HEK293 (cell line): Measurements from ENCODE around the gene TBCA.
"Not testable (repeated sequence)": the region's sequence is repeated elsewhere in the genome, so short reads cannot be mapped to it uniquely, and the experiment has no call there.

ENCODE experiments used
- CTCF ChIA-PET: fragments of 350-600 bp; formaldehyde crosslinking; extraction: SDS; loops from one replicate; lab custom pipeline; 2021; ENCODE audit warnings: antibody characterized with exemption; lab: Yijun Ruan, JAX
- POLR2A ChIA-PET: fragments of 300-600 bp; formaldehyde crosslinking; extraction: SDS; loops from one replicate; lab custom pipeline; 2020; ENCODE audit warnings: antibody characterized with exemption, inconsistent platforms; lab: Yijun Ruan, JAX
- H3K27ac ChIP-seq: fragments of 200-500 bp; sonication (Bioruptor generic); 2 replicates; pipeline ENCODE4 v1.5.1; 2014; ENCODE audit warnings: low read depth, low read length, control low read depth, inconsistent platforms; ENCODE audit errors: extremely low read depth
- H3K36me3 ChIP-seq, 2 experiments: fragments of 200-500 bp in 1 of 2; sonication (Bioruptor generic) in 1 of 2; 1 replicate in 1 of 2; 2 replicates in 1 of 2; pipeline ENCODE4 v1.5.1; 2014 to 2017; ENCODE audit warnings: inconsistent platforms in 2 of 2, low read length in 2 of 2; ENCODE audit not compliant: control insufficient read depth in 2 of 2, insufficient read depth in 1 of 2
- H3K4me1 ChIP-seq: fragments of 200-500 bp; sonication (Bioruptor generic); 2 replicates; pipeline ENCODE4 v1.5.1; 2014; ENCODE audit warnings: mild to moderate bottlenecking, low read length, inconsistent platforms; ENCODE audit not compliant: control insufficient read depth, insufficient read depth
- H3K4me3 ChIP-seq: 2 replicates; pipeline ENCODE4 v1.5.1; 2011; ENCODE audit warnings: low read depth, mild to moderate bottlenecking, control low read depth, low read length, moderate library complexity
- H3K9me3 ChIP-seq: fragments of 200-500 bp; sonication (Bioruptor generic); 2 replicates; pipeline ENCODE4 v1.5.1; 2014; ENCODE audit warnings: low read depth, low read length, inconsistent platforms; ENCODE audit not compliant: control insufficient read depth, insufficient read depth
- EGR2 ChIP-seq: fragments of 450-650 bp; formaldehyde crosslinking; IDR thresholded peaks from 2 replicates; pipeline ENCODE4 v1.5.1; 2016; ENCODE audit warnings: low read depth, missing biosample characterization, missing genetic modification characterization
- FEZF1 ChIP-seq: fragments of 450-650 bp; formaldehyde crosslinking; IDR thresholded peaks from 2 replicates; pipeline ENCODE4 v1.5.1; 2016; ENCODE audit warnings: missing biosample characterization, missing genetic modification characterization
- KLF10 ChIP-seq: fragments of 450-650 bp; IDR thresholded peaks from 2 replicates; pipeline ENCODE4 v1.5.1; 2018; ENCODE audit warnings: missing biosample characterization, mild to moderate bottlenecking, missing genetic modification characterization
- ZBTB17 ChIP-seq: fragments of 450-650 bp; formaldehyde crosslinking; IDR thresholded peaks from 2 replicates; pipeline ENCODE4 v1.5.1; 2016; ENCODE audit warnings: missing biosample characterization, missing genetic modification characterization
- ZFHX2 ChIP-seq: fragments of 450-650 bp; formaldehyde crosslinking; conservative IDR thresholded peaks from 2 replicates; pipeline ENCODE4 v1.5.1; 2016; ENCODE audit warnings: missing biosample characterization, missing genetic modification characterization
- ZNF148 ChIP-seq: fragments of 450-650 bp; formaldehyde crosslinking; IDR thresholded peaks from 2 replicates; pipeline ENCODE4 v1.5.0; 2017; ENCODE audit warnings: missing biosample characterization, missing genetic modification characterization, borderline replicate concordance
- ZNF24 ChIP-seq: fragments of 450-650 bp; formaldehyde crosslinking; IDR thresholded peaks from 2 replicates; pipeline ENCODE4 v1.5.1; 2016; ENCODE audit warnings: missing biosample characterization, missing genetic modification characterization
- ZNF426 ChIP-seq: fragments of 450-650 bp; formaldehyde crosslinking; IDR thresholded peaks from 2 replicates; pipeline ENCODE4 v1.5.1; 2017; ENCODE audit warnings: missing biosample characterization, missing genetic modification characterization, mild to moderate bottlenecking, inconsistent platforms, moderate library complexity
- ZNF830 ChIP-seq: fragments of 450-650 bp; IDR thresholded peaks from 2 replicates; pipeline ENCODE4 v1.5.0; 2018; ENCODE audit warnings: missing biosample characterization, missing genetic modification characterization, low read depth, mild to moderate bottlenecking, moderate library complexity
- TF ChIP-seq, protein P1 (sequence below): fragments of 450-650 bp; formaldehyde crosslinking; IDR thresholded peaks from 2 replicates; pipeline ENCODE4 v1.5.1; 2016; ENCODE audit warnings: missing biosample characterization, missing genetic modification characterization, borderline replicate concordance

Gene TBCA

GRCh38 chr5:77758141-77758938, 17.8 kb downstream of the TBCA start:
- Histone ChIP-seq H3K9me3 (no peaks in the 10 kb centered on the region), H3K27ac (no peak overlapping the region), H3K36me3 (peaks cover 0 to 29% of the 10 kb centered on the region in 2 experiments; a peak in 2 of 3 replicates), H3K4me3 (no peak overlapping the region), H3K4me1 (no peaks in the 10 kb centered on the region)
- ChIA-PET POLR2A (no interaction called here), CTCF (no interaction called here)
- no peak for TF ChIP-seq ZNF830 (tag by site-specific recombination)
- no peak for TF ChIP-seq FEZF1

GRCh38 chr5:77751328-77752023, 24.7 kb downstream of the TBCA start:
- POLR2A ChIA-PET, result no interaction called here
- CTCF ChIA-PET, result interaction anchor here (1.2 kb wide), 1 partner anchor 23 kb away, joined by 3 read pairs; no protein-coding TSS in a partner anchor

DNA sequence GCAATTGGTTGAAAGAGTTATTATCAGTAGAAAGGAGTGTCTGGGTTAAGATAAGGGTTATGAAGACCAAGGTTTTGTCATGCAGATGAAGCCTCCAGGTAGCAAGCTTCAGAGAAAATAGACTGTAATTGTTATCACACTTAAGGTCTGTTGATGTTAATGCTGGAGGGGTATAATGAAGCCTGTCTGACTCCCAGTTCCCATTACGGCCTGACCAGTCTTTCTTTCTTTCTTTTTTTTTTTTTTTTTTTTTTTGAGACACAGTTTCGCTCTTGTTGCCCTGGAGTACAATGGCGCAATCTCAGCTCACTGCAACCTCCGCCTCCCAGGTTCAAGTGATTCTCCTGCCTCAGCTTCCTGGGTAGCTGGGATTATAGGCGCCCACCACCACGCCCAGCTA, 25.2 kb downstream of the TBCA start:
- CTCF ChIA-PET, H3K36me3 ChIP-seq, POLR2A ChIA-PET, H3K9me3 ChIP-seq, H3K4me3 ChIP-seq, H3K27ac ChIP-seq, H3K4me1 ChIP-seq: not testable (repeated sequence)

More at GRCh38 chr5:77751328-77752023, 24.7 kb downstream of the TBCA start:
- peaks cover 3% of the 10 kb centered on the region; the same call in 1 of the 2 replicates for H3K4me1 ChIP-seq
- TF ChIP-seq ZNF148 (tag by site-specific recombination) (no peak), ZNF24 (tag by site-specific recombination) (no peak), ZBTB17 (0 out of 2 replicates have a peak, but pooled peaks have one; percentile 13), ZNF426 (tag by site-specific recombination) (no peak), ZNF830 (tag by site-specific recombination) (no peak), EGR2 (tag by site-specific recombination) (peak; percentile 18; the same call in 1 of the 2 replicates), ZFHX2 (peak; percentile 33), KLF10 (tag by site-specific recombination) (no peak)
- TF ChIP-seq, protein P1, sequence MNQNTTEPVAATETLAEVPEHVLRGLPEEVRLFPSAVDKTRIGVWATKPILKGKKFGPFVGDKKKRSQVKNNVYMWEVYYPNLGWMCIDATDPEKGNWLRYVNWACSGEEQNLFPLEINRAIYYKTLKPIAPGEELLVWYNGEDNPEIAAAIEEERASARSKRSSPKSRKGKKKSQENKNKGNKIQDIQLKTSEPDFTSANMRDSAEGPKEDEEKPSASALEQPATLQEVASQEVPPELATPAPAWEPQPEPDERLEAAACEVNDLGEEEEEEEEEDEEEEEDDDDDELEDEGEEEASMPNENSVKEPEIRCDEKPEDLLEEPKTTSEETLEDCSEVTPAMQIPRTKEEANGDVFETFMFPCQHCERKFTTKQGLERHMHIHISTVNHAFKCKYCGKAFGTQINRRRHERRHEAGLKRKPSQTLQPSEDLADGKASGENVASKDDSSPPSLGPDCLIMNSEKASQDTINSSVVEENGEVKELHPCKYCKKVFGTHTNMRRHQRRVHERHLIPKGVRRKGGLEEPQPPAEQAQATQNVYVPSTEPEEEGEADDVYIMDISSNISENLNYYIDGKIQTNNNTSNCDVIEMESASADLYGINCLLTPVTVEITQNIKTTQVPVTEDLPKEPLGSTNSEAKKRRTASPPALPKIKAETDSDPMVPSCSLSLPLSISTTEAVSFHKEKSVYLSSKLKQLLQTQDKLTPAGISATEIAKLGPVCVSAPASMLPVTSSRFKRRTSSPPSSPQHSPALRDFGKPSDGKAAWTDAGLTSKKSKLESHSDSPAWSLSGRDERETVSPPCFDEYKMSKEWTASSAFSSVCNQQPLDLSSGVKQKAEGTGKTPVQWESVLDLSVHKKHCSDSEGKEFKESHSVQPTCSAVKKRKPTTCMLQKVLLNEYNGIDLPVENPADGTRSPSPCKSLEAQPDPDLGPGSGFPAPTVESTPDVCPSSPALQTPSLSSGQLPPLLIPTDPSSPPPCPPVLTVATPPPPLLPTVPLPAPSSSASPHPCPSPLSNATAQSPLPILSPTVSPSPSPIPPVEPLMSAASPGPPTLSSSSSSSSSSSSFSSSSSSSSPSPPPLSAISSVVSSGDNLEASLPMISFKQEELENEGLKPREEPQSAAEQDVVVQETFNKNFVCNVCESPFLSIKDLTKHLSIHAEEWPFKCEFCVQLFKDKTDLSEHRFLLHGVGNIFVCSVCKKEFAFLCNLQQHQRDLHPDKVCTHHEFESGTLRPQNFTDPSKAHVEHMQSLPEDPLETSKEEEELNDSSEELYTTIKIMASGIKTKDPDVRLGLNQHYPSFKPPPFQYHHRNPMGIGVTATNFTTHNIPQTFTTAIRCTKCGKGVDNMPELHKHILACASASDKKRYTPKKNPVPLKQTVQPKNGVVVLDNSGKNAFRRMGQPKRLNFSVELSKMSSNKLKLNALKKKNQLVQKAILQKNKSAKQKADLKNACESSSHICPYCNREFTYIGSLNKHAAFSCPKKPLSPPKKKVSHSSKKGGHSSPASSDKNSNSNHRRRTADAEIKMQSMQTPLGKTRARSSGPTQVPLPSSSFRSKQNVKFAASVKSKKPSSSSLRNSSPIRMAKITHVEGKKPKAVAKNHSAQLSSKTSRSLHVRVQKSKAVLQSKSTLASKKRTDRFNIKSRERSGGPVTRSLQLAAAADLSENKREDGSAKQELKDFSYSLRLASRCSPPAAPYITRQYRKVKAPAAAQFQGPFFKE, result no peak
- no peaks in the 10 kb centered on the region; a peak in 1 of 3 replicates for H3K36me3 ChIP-seq
- no peak overlapping the region for H3K4me3 ChIP-seq
- H3K27ac ChIP-seq, result no peak overlapping the region
- H3K9me3 ChIP-seq, result no peaks in the 10 kb centered on the region
